Astrocyte of the spinal cord (primary cell): Measurements from ENCODE around the gene KRTAP5-4.
"Not testable (repeated sequence)": the region's sequence is repeated elsewhere in the genome, so short reads cannot be mapped to it uniquely, and the experiment has no call there.

ENCODE experiments used
- DNase-seq: peaks from one replicate; pipeline ENCODE4 v3.0.0; 2011; ENCODE audit warnings: low read depth, low spot score
- H3K4me3 ChIP-seq: 2 replicates; pipeline ENCODE4 v1.5.1; 2011; ENCODE audit warnings: low read depth, mild to moderate bottlenecking, low read length, moderate library complexity
- in situ Hi-C: cut with HindIII; loops from 2 replicates; pipeline ENCODE4 v1.10.0; 2017; ENCODE audit warnings: low sequenced_read_pairs
- TF ChIP-seq, protein P1 (sequence below): IDR thresholded peaks from 2 replicates; pipeline ENCODE4 v1.5.1; 2012; ENCODE audit warnings: low read depth, mild to moderate bottlenecking, low read length, inconsistent platforms

KRTAP5-4 gene

DNA sequence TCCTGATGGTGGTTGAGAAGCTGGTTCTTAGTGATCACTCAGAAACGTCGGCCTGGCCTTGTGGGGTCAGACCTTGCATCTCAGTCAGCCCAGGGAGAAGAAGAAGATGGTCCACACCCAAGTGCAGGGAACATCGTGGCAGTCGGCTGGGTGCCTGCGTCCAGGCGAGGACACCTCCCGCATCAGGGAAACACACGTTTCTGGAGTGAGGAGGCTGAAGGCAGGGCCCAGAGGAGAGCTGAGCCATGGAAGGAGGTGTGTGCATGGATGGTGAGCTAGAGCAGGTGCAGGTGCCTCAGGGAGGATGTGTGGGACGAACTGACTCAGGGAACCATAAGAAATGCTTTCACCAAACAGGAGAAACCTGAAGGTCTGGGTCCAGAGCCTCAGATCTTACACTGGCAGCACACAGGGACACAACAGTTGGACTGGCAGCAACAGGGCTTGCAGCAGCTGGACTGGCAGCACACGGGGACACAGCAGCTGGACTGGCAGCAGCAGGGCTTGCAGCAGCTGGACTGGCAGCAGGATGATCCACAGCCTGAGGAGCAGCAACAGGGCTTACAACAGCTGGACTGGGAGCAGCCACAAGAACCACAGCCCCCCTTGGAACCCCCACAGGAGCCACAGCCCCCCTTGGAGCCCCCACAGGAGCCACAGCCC lies 24.5 kb downstream of the KRTAP5-4 start:
- no peak overlapping the region for H3K4me3 ChIP-seq
- in situ Hi-C loops, result no loop called here
- TF ChIP-seq, protein P1, sequence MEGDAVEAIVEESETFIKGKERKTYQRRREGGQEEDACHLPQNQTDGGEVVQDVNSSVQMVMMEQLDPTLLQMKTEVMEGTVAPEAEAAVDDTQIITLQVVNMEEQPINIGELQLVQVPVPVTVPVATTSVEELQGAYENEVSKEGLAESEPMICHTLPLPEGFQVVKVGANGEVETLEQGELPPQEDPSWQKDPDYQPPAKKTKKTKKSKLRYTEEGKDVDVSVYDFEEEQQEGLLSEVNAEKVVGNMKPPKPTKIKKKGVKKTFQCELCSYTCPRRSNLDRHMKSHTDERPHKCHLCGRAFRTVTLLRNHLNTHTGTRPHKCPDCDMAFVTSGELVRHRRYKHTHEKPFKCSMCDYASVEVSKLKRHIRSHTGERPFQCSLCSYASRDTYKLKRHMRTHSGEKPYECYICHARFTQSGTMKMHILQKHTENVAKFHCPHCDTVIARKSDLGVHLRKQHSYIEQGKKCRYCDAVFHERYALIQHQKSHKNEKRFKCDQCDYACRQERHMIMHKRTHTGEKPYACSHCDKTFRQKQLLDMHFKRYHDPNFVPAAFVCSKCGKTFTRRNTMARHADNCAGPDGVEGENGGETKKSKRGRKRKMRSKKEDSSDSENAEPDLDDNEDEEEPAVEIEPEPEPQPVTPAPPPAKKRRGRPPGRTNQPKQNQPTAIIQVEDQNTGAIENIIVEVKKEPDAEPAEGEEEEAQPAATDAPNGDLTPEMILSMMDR, result no peak
- DNase-seq, result no peak

DNA sequence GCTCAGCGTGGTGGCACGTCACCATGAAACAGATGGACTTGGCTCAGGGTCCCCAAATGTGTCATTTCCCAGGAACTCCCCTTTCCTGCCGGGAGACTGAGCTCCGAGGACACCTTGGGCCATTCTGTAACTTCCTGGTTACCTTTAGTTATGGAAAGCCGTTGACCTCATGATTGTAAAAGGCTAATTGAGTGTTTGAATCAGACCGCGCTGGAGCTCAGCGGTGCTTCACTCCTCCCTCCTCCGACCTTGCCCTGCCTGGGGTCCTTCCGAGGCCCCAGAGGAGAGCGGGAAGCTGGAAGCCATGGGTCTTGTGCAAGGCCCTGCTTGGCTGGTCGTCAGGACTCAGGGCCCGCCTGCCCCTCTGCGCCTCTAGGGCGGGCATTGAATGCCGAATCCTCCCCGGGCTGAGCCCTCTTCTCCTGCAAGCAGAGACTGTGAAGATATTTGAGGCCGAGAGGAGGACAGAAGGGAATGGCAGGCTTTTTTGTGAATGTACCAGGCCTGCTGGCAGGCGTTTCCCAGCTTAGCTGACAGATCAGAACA lies 25.3 kb downstream of the KRTAP5-4 start:
- DNase-seq, H3K4me3 ChIP-seq, in situ Hi-C loops: not testable (repeated sequence)

DNA sequence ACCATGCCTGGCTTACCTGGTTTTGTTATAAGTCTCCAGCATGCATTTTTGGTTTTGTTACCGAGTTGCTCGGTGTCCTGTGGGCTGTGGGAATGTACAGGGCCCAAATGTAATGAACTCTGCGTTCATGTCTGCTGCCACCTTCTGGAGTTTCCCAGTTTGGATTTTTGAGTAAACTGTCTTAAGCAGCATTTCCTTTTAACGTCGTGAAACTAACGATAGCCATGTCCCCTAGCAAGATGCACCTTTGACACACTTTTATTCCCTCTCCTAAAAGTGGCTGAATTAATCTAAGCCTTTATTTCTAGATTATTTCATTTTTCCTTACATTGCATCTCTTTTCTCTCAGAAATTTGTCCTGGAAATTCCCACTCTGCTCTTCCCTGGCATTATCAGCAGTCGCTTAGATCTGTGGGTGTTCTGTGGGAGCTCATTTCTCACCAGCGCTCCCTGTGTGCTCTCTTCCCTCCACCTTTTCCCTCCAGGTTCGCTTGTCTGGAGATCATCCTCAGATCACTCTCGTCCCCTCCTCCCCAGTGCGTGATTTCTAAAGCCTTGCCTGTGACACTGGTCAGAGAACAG lies 25.9 kb downstream of the KRTAP5-4 start:
- TF ChIP-seq, protein P1, result peak; percentile 18
- DNase-seq, H3K4me3 ChIP-seq, in situ Hi-C loops: not testable (repeated sequence)

DNA sequence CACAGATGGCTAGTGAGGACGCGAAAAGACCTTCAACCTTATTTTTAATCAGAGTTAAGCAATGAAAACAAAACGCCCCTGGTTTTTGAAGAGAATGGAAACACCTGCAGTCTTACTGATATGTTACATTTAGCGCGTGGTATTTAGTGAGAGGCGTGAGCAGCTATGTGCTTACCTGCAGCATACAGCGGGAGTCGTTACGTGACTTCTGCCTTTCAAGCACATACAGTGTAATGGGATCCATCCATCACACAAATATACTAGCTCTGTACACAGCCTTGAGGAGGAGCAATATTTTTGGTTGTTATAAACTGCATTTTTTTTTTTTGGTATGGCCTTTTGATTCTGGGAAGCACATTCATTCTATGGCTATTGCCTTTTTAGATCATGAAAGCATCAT lies 29.3 kb downstream of the KRTAP5-4 start:
- no peak overlapping the region for H3K4me3 ChIP-seq
- TF ChIP-seq, protein P1, result no peak
- DNase-seq, result no peak
- in situ Hi-C loops, result no loop called here

DNA sequence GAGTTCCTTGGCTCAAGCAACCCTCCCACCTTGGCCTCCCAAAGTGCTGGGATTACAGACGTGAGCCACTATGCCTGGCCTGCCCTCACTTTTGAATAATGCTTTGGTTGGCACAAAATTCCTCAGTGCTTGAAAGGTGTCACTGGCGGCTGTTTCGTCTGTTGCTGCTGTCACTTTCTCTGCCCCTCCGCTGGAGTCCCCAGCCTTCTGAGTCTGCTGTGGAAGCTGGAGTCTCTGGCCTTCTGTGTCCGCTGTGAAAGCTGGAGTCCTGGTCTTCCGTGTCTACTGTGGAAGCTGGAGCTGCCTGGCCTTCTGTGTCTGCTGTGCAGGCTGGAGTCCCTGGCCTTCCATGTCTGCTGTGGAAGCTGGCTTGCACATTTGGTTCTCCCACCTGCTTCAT lies 31.9 kb downstream of the KRTAP5-4 start:
- H3K4me3 ChIP-seq, result no peak overlapping the region
- no peak for DNase-seq
- in situ Hi-C loops, result no loop called here
- TF ChIP-seq, protein P1, result no peak

DNA sequence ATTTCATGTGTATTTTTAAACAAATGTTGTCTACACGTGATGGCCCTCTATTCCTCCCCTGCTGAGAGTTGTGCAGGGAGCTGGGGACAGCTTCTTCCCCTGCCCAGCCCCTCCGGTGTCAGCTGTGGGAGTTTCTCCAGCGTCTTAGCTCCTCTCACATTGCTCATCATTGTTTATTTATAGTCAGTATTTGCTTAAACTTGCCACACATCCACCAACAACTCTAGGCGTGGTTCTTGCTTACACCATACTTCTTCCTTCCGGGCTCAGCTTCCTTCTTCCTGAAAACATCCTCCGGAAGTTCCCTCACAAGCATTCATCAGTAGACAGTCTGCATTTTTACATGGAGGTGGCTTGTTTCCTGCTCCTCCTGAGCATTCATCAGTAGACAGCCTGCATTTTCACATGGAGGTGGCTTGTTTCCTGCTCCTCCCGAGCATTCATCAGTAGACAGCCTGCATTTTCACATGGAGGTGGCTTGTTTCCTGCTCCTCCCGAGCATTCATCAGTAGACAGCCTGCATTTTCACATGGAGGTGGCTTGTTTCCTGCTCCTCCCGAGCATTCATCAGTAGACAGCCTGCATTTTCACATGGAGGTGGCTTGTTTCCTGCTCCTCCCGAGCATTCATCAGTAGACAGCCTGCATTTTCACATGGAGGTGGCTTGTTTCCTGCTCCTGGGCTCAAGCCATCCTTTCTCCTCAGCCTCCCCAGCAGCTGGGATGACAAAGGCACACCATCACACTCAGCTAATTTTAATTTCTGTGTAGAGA lies 32.6 kb downstream of the KRTAP5-4 start:
- DNase-seq, in situ Hi-C loops, H3K4me3 ChIP-seq: not testable (repeated sequence)

DNA sequence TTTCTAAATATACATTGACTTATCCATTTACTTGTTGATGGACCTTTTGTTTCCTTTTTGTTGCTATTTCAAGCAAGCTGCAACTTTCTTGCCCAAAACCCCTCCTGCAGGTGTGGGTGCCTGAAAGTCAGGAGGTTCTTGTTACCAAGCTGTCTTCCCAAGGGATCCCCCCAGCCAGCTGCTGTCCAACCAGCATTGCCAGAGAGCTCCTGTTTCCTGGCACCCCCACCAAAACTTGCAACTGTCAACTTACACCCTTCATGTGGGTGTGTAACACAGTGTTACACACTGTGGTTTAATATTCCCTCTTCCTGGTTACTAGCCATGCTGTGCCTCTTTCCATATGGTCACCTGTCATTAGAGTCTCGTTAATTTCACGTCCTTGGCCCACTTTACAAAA lies 35.2 kb downstream of the KRTAP5-4 start:
- in situ Hi-C loops, result no loop called here
- TF ChIP-seq, protein P1, result no peak
- H3K4me3 ChIP-seq, result no peak overlapping the region
- DNase-seq, result no peak

DNA sequence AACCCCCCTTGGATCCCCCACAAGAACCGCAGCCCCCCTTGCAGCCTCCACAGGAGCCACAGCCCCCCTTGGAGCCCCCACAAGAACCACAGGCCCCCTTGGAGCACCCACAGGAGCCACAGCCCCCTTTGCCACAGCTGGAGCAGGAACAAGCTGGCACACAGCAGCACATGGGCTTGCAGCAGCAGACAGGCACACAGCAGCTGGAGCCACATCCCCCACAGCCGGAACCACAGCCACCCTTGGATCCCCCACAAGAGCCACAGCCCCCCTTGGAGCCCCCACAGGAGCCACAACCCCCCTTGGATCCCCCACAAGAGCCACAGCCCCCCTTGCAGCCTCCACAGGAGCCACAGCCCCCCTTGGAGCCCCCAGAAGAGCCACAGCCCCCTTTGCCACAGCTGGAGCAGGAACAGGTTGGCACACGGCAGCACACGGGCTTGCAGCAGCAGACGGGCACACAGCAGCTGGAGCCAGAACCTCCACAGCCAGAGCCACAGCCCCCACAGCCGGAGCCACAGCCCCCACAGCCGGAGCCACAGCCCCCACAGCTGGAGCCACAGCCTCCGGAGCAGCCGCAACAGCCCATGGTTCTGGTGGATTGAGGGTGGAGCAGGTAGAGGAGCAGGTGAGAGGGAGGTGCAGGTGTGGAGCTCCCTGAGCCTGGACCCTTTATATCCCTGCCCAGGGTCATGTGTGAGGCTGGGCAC lies 37.1 kb downstream of the KRTAP5-4 start, which contains the start of gene KRTAP5-1:
KRTAP5-1 (minus strand) TSS at position 623 of the 710 bp plus-strand sequence; CDS start at position 589, 34 bp downstream.
- DNase-seq, in situ Hi-C loops, H3K4me3 ChIP-seq: not testable (repeated sequence)

DNA sequence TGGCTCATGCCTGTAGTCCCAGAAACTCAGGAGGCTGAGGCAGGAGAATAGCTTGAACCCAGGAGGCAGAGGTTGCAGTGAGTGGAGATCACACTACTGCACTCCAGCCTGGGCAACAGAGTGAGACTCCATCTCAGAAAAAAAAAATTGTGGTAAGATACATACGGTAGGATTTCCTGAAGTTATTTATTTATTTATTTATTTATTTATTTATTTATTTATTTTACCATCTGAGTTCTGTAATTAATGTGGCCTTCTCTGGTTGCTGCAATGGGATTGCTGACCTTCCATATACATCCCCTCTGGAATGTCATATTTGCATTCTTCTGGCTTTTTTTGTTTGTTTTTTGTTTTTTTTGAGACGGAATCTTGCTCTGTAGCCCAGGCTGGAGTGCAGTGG lies 39.0 kb downstream of the KRTAP5-4 start:
- DNase-seq, in situ Hi-C loops: not testable (repeated sequence)

More for the DNA sequence above, 39.0 kb downstream of the KRTAP5-4 start:
- not testable (repeated sequence) for H3K4me3 ChIP-seq
